Measurements from ENCODE around the gene SMYD3. TPM values are rescaled to one million over a fixed set of nuclear protein-coding genes. Genes with fewer than 3 reads are reported as not detected.

The SMYD3 gene
- total and polyA plus RNA-seq, 9 donors = 10.8 to 24.0 (median 13.7) TPM

DNA sequence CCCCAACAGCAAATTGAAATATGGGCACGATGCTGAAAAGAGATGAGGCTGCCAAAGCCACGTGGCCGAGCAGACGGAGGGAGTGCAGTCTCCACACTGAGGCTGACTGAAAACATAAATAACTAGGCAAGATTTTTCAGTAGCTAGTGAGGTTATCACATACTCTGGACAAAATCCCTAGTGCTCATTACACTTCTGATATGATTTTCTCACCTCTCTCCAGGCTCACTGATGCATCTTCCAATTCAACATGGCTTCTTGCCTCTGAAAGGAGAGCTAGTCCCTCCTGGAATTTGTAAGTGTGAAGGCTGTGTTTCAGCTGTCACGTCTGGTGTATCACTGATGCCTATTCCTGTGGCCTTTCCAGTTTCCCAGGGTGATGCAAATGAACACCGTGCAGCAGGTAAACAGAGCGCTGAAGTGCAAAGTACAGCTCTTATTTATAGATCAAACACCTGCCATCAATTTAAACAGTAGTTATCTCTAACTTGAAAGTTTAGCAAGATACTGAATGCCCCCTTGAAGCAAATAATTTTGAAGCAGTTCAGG is 696.2 kb downstream of the SMYD3 start:
- intact Hi-C loops (cut with DNase I) = no loop called here
- Histone ChIP-seq H3K36me3 (no peaks in the 10 kb centered on the region), H3K9me3 (no peaks in the 10 kb centered on the region), H3K27ac (no peak overlapping the region), H3K27me3 (no peaks in the 10 kb centered on the region), H3K4me3 (no peak overlapping the region), H3K4me1 (ENCODE audit: insufficient read depth) (peaks cover 4% of the 10 kb centered on the region)
- no peak for DNase-seq
- 26 to 44% (median 30%) methylated on average over 7 of the region's 7 CpGs for WGBS, 3 donors
- TF ChIP-seq POLR2A (IDR thresholded peaks at IDR 0.05) = no peak
- TF ChIP-seq EP300 (IDR thresholded peaks at IDR 0.05) = no peak
- TF ChIP-seq, protein P1, sequence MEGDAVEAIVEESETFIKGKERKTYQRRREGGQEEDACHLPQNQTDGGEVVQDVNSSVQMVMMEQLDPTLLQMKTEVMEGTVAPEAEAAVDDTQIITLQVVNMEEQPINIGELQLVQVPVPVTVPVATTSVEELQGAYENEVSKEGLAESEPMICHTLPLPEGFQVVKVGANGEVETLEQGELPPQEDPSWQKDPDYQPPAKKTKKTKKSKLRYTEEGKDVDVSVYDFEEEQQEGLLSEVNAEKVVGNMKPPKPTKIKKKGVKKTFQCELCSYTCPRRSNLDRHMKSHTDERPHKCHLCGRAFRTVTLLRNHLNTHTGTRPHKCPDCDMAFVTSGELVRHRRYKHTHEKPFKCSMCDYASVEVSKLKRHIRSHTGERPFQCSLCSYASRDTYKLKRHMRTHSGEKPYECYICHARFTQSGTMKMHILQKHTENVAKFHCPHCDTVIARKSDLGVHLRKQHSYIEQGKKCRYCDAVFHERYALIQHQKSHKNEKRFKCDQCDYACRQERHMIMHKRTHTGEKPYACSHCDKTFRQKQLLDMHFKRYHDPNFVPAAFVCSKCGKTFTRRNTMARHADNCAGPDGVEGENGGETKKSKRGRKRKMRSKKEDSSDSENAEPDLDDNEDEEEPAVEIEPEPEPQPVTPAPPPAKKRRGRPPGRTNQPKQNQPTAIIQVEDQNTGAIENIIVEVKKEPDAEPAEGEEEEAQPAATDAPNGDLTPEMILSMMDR (IDR thresholded peaks at IDR 0.05) = no peak

DNA sequence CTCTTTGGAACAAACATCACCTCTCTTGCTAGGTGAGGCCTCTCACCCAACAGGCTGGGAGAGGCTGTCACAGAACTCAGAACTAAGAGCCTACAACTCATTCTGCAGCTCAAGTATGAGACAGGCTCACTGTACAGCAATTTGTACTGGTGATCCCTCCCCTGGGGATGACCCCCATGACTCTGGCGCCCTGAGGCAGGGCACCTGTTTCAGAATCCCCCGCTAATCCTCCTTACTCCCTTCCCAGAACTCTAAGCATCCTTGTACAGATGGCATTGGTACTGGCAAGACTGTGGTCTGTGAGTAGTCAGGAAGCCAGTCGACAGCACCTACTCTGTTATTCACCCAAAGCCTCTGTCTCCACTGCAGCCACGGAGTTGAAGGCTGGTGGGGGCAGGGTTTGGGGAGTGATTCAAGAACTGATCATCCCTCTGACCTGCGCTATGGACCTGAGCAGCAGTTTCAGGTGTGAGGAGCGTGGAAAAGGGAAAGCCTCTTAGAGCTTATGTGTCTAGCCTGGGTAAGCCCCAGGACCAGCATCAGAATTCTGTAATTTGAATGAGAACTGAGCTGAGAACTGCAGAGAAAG is 696.8 kb downstream of the SMYD3 start:
- Histone ChIP-seq H3K4me3 (no peak overlapping the region), H3K9me3 (no peaks in the 10 kb centered on the region), H3K36me3 (no peaks in the 10 kb centered on the region), H3K27me3 (no peaks in the 10 kb centered on the region), H3K27ac (no peak overlapping the region), H3K4me1 (ENCODE audit: insufficient read depth) (peaks cover 4% of the 10 kb centered on the region)
- 75 to 81% (median 78%) methylated on average over 5 to 6 of the region's 6 CpGs for WGBS, 3 donors
- DNase-seq = no peak
- intact Hi-C loops (cut with DNase I) = no loop called here
- TF ChIP-seq, protein P1 (IDR thresholded peaks at IDR 0.05) = no peak
- TF ChIP-seq POLR2A (IDR thresholded peaks at IDR 0.05) (no peak), EP300 (IDR thresholded peaks at IDR 0.05) (no peak)

DNA sequence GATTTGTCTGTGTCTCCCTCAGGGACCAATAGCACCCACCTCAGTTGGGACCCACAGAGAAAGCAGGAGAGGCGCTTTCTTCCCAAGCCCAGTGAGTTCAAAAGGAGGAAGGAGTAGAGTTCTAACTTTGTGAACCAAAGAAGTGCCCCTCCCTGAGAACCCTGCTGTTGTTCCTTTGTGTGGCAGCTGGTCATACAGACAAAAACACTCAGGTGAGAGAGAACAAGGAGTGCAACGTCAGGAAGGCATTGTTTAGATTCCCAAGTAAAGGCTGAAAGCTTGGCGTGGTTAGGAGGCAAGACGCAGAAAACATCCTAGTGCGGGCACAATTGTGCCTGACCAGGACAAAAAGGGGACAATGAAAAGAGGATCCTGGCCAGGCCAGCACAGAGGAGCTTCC is 697.7 kb downstream of the SMYD3 start:
- Histone ChIP-seq H3K27ac (no peak overlapping the region), H3K4me1 (ENCODE audit: insufficient read depth) (peaks cover 4% of the 10 kb centered on the region), H3K27me3 (no peaks in the 10 kb centered on the region), H3K4me3 (no peak overlapping the region), H3K9me3 (no peaks in the 10 kb centered on the region), H3K36me3 (no peaks in the 10 kb centered on the region)
- WGBS, 3 donors = 89 to 95% (median 93%) methylated on average over 5 of the region's 5 CpGs
- TF ChIP-seq POLR2A (IDR thresholded peaks at IDR 0.05) (no peak), EP300 (IDR thresholded peaks at IDR 0.05) (no peak)
- TF ChIP-seq, protein P1 (IDR thresholded peaks at IDR 0.05) = no peak
- intact Hi-C loops (cut with DNase I) = no loop called here
- DNase-seq = no peak

DNA sequence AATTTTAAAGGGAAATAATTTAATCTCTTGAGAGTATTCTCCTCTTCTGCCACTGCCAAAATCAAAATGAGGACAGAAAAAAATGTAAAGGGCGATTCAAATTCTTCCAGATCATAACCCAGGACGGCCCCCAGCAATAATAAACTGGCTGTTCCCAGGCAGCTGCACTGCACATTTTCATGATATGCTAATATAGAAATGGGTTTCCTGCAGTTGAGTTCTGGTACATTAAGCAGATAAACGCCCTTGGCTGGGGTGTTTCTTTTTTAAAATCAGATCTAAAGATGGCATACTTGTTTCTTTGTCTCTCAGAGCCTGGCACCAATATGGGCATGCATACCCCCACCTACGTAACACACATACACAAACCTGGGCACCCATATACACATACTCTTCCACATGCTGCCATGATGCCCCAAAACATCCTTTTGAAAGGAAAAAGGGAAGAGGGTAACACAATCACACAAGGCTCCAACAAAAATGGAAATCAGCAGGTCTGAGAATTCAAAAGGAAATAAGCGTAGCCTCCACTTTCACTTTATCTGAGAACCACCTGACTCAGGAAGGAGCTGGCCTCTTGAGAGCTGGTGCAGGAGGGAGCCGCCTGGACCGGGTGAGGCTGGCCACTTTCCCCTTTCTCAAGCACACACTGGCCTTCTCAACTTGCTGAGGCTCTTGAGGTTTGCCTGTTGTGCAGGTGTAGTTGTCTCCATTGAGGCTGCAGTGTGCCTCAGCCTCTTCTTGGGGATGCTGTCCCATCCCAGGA is 698.9 kb downstream of the SMYD3 start:
- Histone ChIP-seq H3K36me3 (no peaks in the 10 kb centered on the region), H3K27ac (no peak overlapping the region), H3K4me1 (ENCODE audit: insufficient read depth) (peaks cover 4% of the 10 kb centered on the region), H3K27me3 (no peaks in the 10 kb centered on the region), H3K4me3 (no peak overlapping the region), H3K9me3 (no peaks in the 10 kb centered on the region)
- TF ChIP-seq, protein P1 (IDR thresholded peaks at IDR 0.05) = no peak
- TF ChIP-seq EP300 (IDR thresholded peaks at IDR 0.05) (no peak), POLR2A (IDR thresholded peaks at IDR 0.05) (no peak)
- no peak for DNase-seq
- 61 to 68% (median 62%) methylated on average over 7 of the region's 7 CpGs for WGBS, 3 donors
- intact Hi-C loops (cut with DNase I) = no loop called here
